Activated naive CD4-positive, alpha-beta T cell treated with Interleukin-2 at 50 U/mL for 16 hours (primary cell): Measurements from ENCODE around the gene EIF4E3.

Experiments used
- DNase-seq: peaks from one replicate; pipeline ENCODE4 v3.0.0-alpha.2; 2020

Gene EIF4E3

GRCh38 chr3:71725271-71725991, at the start of gene EIF4E3:
EIF4E3 (minus strand) TSS chr3:71725402; CDS start chr3:71725367, 35 bp downstream.
- DNase-seq: peak; percentile 49

GRCh38 chr3:71771884-71772283, 46.7 kb upstream of the EIF4E3 start:
- DNase-seq: no peak

GRCh38 chr3:71771126-71771525, 45.9 kb upstream of the EIF4E3 start:
- no peak for DNase-seq

- no peak for DNase-seq
Observed at GRCh38 chr3:71763426-71763825, 38.2 kb upstream of the EIF4E3 start.

GRCh38 chr3:71760140-71760539, 34.9 kb upstream of the EIF4E3 start:
- DNase-seq: no peak

- DNase-seq: no peak
Observed at GRCh38 chr3:71759401-71759800, 34.2 kb upstream of the EIF4E3 start.

- no peak for DNase-seq
Observed at GRCh38 chr3:71758091-71758490, 32.9 kb upstream of the EIF4E3 start.

GRCh38 chr3:71754610-71755253, 29.5 kb upstream of the EIF4E3 start:
- DNase-seq: no peak

GRCh38 chr3:71753701-71754609, 28.8 kb upstream of the EIF4E3 start, which contains the start of gene GPR27:
GPR27 (plus strand) TSS chr3:71753855; CDS start chr3:71754050, 195 bp downstream.
- DNase-seq: peak; percentile 30

GRCh38 chr3:71752831-71753700, 27.9 kb upstream of the EIF4E3 start:
- DNase-seq: no peak

GRCh38 chr3:71751602-71752001, 26.4 kb upstream of the EIF4E3 start:
- DNase-seq: no peak

GRCh38 chr3:71744738-71745137, 19.5 kb upstream of the EIF4E3 start:
- DNase-seq: no peak

- no peak for DNase-seq
Observed at GRCh38 chr3:71742621-71743020, 17.4 kb upstream of the EIF4E3 start.

GRCh38 chr3:71734881-71735280, 9.7 kb upstream of the EIF4E3 start:
- no peak for DNase-seq

GRCh38 chr3:71733319-71733718, 8.1 kb upstream of the EIF4E3 start:
- no peak for DNase-seq

GRCh38 chr3:71732637-71733036, 7.4 kb upstream of the EIF4E3 start:
- DNase-seq: no peak

- DNase-seq: no peak
Observed at GRCh38 chr3:71728632-71729342, 3.6 kb upstream of the EIF4E3 start.

- DNase-seq: peak; percentile 53
Observed at GRCh38 chr3:71726146-71726545, 944 bp upstream of the EIF4E3 start.

GRCh38 chr3:71724584-71725270, 475 bp downstream of the EIF4E3 start:
- DNase-seq: peak; percentile 49

GRCh38 chr3:71724171-71724453, 1.1 kb downstream of the EIF4E3 start:
- DNase-seq: no peak

- peak; percentile 62 for DNase-seq
Observed at GRCh38 chr3:71723452-71724170, 1.6 kb downstream of the EIF4E3 start.
